IMR-90 (cell line): ENCODE data around the gene COX17. TPM values are rescaled to one million over a fixed set of nuclear protein-coding genes. Genes with fewer than 3 reads are reported as not detected.

Experiments
- ATAC-seq: fragments of 200-7000 bp; cut with Tn5 transposase; 2 replicates; pipeline ENCODE4 v1.9.1; 2020; ENCODE audit warnings: low read depth, mild to moderate bottlenecking, moderate library complexity
- BruUV-seq: library from RNA; stranded (reverse); fragments of 400-500 nt; replicated peaks from 2 replicates; lab custom pipeline; 2021; lab: Mats Ljungman, UMichigan
- CTCF ChIA-PET: fragments of 300-600 bp; formaldehyde crosslinking; extraction: SDS; loops from one replicate; lab custom pipeline; 2021; ENCODE audit warnings: antibody characterized with exemption; lab: Yijun Ruan, JAX
- POLR2A ChIA-PET: fragments of 300-600 bp; sonication (Branson Sonifier 250); formaldehyde crosslinking; loops from one replicate; lab custom pipeline; 2022; ENCODE audit warnings: antibody characterized with exemption; ENCODE audit not compliant: unreplicated experiment; lab: Charles Lee
- DNase-seq: peaks from one replicate; pipeline ENCODE4 v3.0.0; 2013
- H2AFZ ChIP-seq: replicated peaks from 2 replicates; pipeline ENCODE3; 2013; ENCODE audit warnings: low read length, mild to moderate bottlenecking; ENCODE audit not compliant: poor library complexity
- H2AK5ac ChIP-seq: 2 replicates; pipeline ENCODE4 v1.6.1; 2013; ENCODE audit warnings: low read depth, low read length, inconsistent platforms
- H2AK9ac ChIP-seq: replicated peaks from 2 replicates; pipeline ENCODE3; 2013; ENCODE audit warnings: mild to moderate bottlenecking, low read depth, low read length, moderate library complexity; ENCODE audit not compliant: poor library complexity
- H2BK120ac ChIP-seq: 2 replicates; pipeline ENCODE4 v1.6.1; 2013; ENCODE audit warnings: low read depth, low read length, inconsistent platforms
- H2BK15ac ChIP-seq: 3 replicates; pipeline ENCODE4 v1.6.1; 2013; ENCODE audit warnings: low read depth, low read length, inconsistent platforms
- H2BK20ac ChIP-seq: 2 replicates; pipeline ENCODE4 v1.6.1; 2013; ENCODE audit warnings: low read depth, mild to moderate bottlenecking, inconsistent platforms, low read length, moderate library complexity
- H2BK5ac ChIP-seq: 2 replicates; pipeline ENCODE4 v1.6.1; 2013; ENCODE audit warnings: mild to moderate bottlenecking, low read depth, low read length, inconsistent platforms; ENCODE audit not compliant: poor library complexity, severe bottlenecking
- H3K14ac ChIP-seq: replicated peaks from 2 replicates; pipeline ENCODE4 v1.6.1; 2013; ENCODE audit warnings: low read depth, low read length, inconsistent platforms
- H3K18ac ChIP-seq: 2 replicates; pipeline ENCODE4 v1.6.1; 2013; ENCODE audit warnings: low read depth, low read length, control low read depth
- H3K23ac ChIP-seq: 2 replicates; pipeline ENCODE4 v1.6.1; 2013; ENCODE audit warnings: low read depth, low read length, inconsistent platforms
- H3K27ac ChIP-seq: 2 replicates; pipeline ENCODE4 v1.5.1; 2013; ENCODE audit warnings: mild to moderate bottlenecking, control low read depth, low read length; ENCODE audit not compliant: insufficient read depth
- H3K27me3 ChIP-seq: 2 replicates; pipeline ENCODE4 v1.6.1; 2013; ENCODE audit warnings: low read length; ENCODE audit not compliant: control insufficient read depth, insufficient read depth
- H3K36me3 ChIP-seq: 2 replicates; pipeline ENCODE4 v1.6.1; 2013; ENCODE audit warnings: low read length, mixed read lengths; ENCODE audit not compliant: control insufficient read depth, insufficient read depth
- H3K4ac ChIP-seq: 2 replicates; pipeline ENCODE4 v1.6.1; 2013; ENCODE audit warnings: low read depth, low read length, inconsistent platforms
- H3K4me1 ChIP-seq: 2 replicates; pipeline ENCODE4 v1.6.1; 2013; ENCODE audit warnings: low read length, mixed read lengths; ENCODE audit not compliant: control insufficient read depth, insufficient read depth
- H3K4me2 ChIP-seq: 2 replicates; pipeline ENCODE4 v1.6.1; 2013; ENCODE audit warnings: low read depth, mild to moderate bottlenecking, control low read depth, low read length, moderate library complexity
- H3K4me3 ChIP-seq: 2 replicates; pipeline ENCODE4 v1.5.1; 2013; ENCODE audit warnings: low read depth, mild to moderate bottlenecking, control low read depth, low read length, moderate library complexity; ENCODE audit not compliant: insufficient read depth
- H3K56ac ChIP-seq: 2 replicates; pipeline ENCODE4 v1.6.1; 2013; ENCODE audit warnings: low read length, inconsistent platforms; ENCODE audit not compliant: insufficient read depth; ENCODE audit errors: extremely low read depth
- H3K79me1 ChIP-seq, 2 experiments: 2 replicates each; pipeline ENCODE4 v1.6.1; 2013; ENCODE audit warnings: low read length in 2 of 2, inconsistent platforms in 1 of 2, low read depth in 1 of 2
- H3K9ac ChIP-seq: 2 replicates; pipeline ENCODE4 v1.6.1; 2013; ENCODE audit warnings: low read depth, low read length, control low read depth
- H3K9me1 ChIP-seq: 2 replicates; pipeline ENCODE4 v1.6.1; 2013; ENCODE audit warnings: low read length, inconsistent platforms; ENCODE audit not compliant: insufficient read depth
- H3K9me3 ChIP-seq: 2 replicates; pipeline ENCODE4 v1.6.1; 2013; ENCODE audit warnings: low read length; ENCODE audit not compliant: control insufficient read depth, insufficient read depth
- H4K20me1 ChIP-seq: 2 replicates; pipeline ENCODE4 v1.6.1; 2013; ENCODE audit warnings: low read length, inconsistent platforms; ENCODE audit not compliant: insufficient read depth
- H4K5ac ChIP-seq: 2 replicates; pipeline ENCODE4 v1.6.1; 2013; ENCODE audit warnings: mild to moderate bottlenecking, low read depth, low read length, control low read depth
- H4K8ac ChIP-seq, 2 experiments: 2 replicates each; pipeline ENCODE4 v1.6.1; 2013; ENCODE audit warnings: low read depth in 2 of 2, low read length in 2 of 2, control low read depth in 1 of 2, inconsistent platforms in 1 of 2
- H4K91ac ChIP-seq: 2 replicates; pipeline ENCODE4 v1.6.1; 2013; ENCODE audit warnings: low read depth, low read length, inconsistent platforms; ENCODE audit not compliant: insufficient read depth
- CEBPB ChIP-seq: IDR thresholded peaks from 2 replicates; pipeline ENCODE4 v1.6.1; 2012; ENCODE audit warnings: low read depth, low read length, improper control_type of control experiment
- ELK1 ChIP-seq: fragments of 150-350 bp; IDR thresholded peaks from 2 replicates; pipeline ENCODE4 v1.6.1; 2016; ENCODE audit warnings: low read depth, mild to moderate bottlenecking, low read length, moderate library complexity, borderline replicate concordance
- FOS ChIP-seq: fragments of 150-350 bp; IDR thresholded peaks from 2 replicates; pipeline ENCODE4 v1.6.1; 2016; ENCODE audit warnings: low read depth, low read length
- MXI1 ChIP-seq: IDR thresholded peaks from 2 replicates; pipeline ENCODE4 v1.6.1; 2012; ENCODE audit warnings: low read depth, mild to moderate bottlenecking, low read length, moderate library complexity, borderline replicate concordance
- POLR2A ChIP-seq: IDR thresholded peaks from 2 replicates; pipeline ENCODE4 v1.6.1; 2012; ENCODE audit warnings: mild to moderate bottlenecking, low read depth, low read length
- WGBS, 2 experiments: methylation state at CpG; one replicate each; pipeline versions ENCODE4 v1.1.5 to v1.1.7; 2013; ENCODE audit warnings: missing lambda C conversion rate in 2 of 2; ENCODE audit not compliant: insufficient read length in 1 of 2; ENCODE audit errors: extremely low coverage in 2 of 2; 5-methylcytosine and 5-hydroxymethylcytosine counted together
- dilution Hi-C: fragments of 300-500 bp; cut with HindIII; formaldehyde crosslinking; loops from one replicate; pipeline ENCODE4 v1.14.3; 2018; ENCODE audit warnings: low sequenced_read_pairs; ENCODE audit not compliant: unreplicated experiment
- in situ Hi-C: fragments of 300-500 bp; cut with MboI; formaldehyde crosslinking; loops from 3 replicates; pipeline ENCODE4 v1.14.3; 2019; ENCODE audit warnings: low sequenced_read_pairs, inconsistent platforms, mixed read lengths
- intact Hi-C: fragments of 100-400 bp; cut with micrococcal nuclease; formaldehyde crosslinking; loops from 2 replicates; pipeline ENCODE4 v1.10.0; 2022
- polyA plus RNA-seq, 3 experiments: library from polyadenylated mRNA; depleted of rRNA; stranded (reverse); fragments of >200 nt; gene quantifications; 2 replicates each; pipeline ENCODE4 v1.2.3, GENCODE V29; 2012; ENCODE audit warnings: low replicate concordance in 1 of 3
- total RNA-seq: library from RNA; depleted of rRNA; stranded (reverse); fragments of >200 nt; gene quantifications from 2 replicates; pipeline ENCODE4 v1.2.3, GENCODE V29; 2012
- TF ChIP-seq, protein P1 (sequence below): fragments of 150-350 bp; IDR thresholded peaks from 2 replicates; pipeline ENCODE4 v1.6.1; 2017; ENCODE audit warnings: mild to moderate bottlenecking, antibody characterized with exemption, low read length, low read depth

The COX17 gene
- total and polyA plus RNA-seq, 2 of the 4 experiments (the other 2 are of a cell fraction): 2.0 to 24.5 TPM

- no peak for DNase-seq
- H2AK9ac ChIP-seq: no peak overlapping the region
- no CpG with 5 or more reads among the region's 1 CpG for WGBS, 2 experiments
- dilution Hi-C loops (no loop called here), intact Hi-C loops (no loop called here), in situ Hi-C loops (loop anchor here (25.0 kb wide), 4 partner anchors 164 to 789 kb away; partner anchors contain the start of genes ARHGAP31 and TEX55)
- no peaks in the 10 kb centered on the region for H3K9me3 ChIP-seq
- H3K23ac ChIP-seq: peak overlapping the region; percentile 13; the same call in 1 of the 2 replicates
- H3K79me1 ChIP-seq: peaks cover 9 to 15% of the 10 kb centered on the region in 2 experiments
- POLR2A ChIA-PET: no interaction called here
- no peak overlapping the region; the same call in 1 of the 2 replicates for H4K5ac ChIP-seq
- CTCF ChIA-PET: no interaction called here
- H2BK5ac ChIP-seq: no peak overlapping the region
- H3K18ac ChIP-seq: no peak overlapping the region
- TF ChIP-seq, protein P1, sequence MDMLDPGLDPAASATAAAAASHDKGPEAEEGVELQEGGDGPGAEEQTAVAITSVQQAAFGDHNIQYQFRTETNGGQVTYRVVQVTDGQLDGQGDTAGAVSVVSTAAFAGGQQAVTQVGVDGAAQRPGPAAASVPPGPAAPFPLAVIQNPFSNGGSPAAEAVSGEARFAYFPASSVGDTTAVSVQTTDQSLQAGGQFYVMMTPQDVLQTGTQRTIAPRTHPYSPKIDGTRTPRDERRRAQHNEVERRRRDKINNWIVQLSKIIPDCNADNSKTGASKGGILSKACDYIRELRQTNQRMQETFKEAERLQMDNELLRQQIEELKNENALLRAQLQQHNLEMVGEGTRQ: no peak
- TF ChIP-seq ELK1 (no peak), CEBPB (no peak), POLR2A (no peak), FOS (no peak), MXI1 (no peak)
- H3K36me3 ChIP-seq: peaks cover 6% of the 10 kb centered on the region
- H4K8ac ChIP-seq: peak overlapping the region; percentile 35 to 94; a peak in 3 of 4 replicates
- H4K20me1 ChIP-seq: no peaks in the 10 kb centered on the region
- H4K91ac ChIP-seq: no peak overlapping the region
- H2AFZ ChIP-seq: no peak overlapping the region
- ATAC-seq: no peak
- no peak overlapping the region for H3K4ac ChIP-seq
- no peaks in the 10 kb centered on the region for H3K4me1 ChIP-seq
- H2BK15ac ChIP-seq: no peak overlapping the region
- no peak overlapping the region for H2AK5ac ChIP-seq
- H3K9me1 ChIP-seq: peaks cover 4% of the 10 kb centered on the region; the same call in 1 of the 2 replicates
- H3K56ac ChIP-seq: no peak overlapping the region
- H3K9ac ChIP-seq: peak overlapping the region; percentile 72; the same call in 1 of the 2 replicates
- H3K27ac ChIP-seq: no peak overlapping the region
- BruUV-seq: no TSS peak
- peak overlapping the region; percentile 93; the same call in 1 of the 2 replicates for H3K4me2 ChIP-seq
- no peak overlapping the region for H2BK20ac ChIP-seq
- H3K14ac ChIP-seq: no peak overlapping the region; the same call in 1 of the 2 replicates
- H2BK120ac ChIP-seq: no peak overlapping the region
- H3K27me3 ChIP-seq: no peaks in the 10 kb centered on the region
- H3K4me3 ChIP-seq: peak overlapping the region; percentile 85; the same call in 1 of the 2 replicates
Measured at GRCh38 chr3:119676020-119676419, 1.2 kb downstream of the COX17 start.
